ENCODE data around the gene ARID1A. TPM values are rescaled to one million over a fixed set of nuclear protein-coding genes. Genes with fewer than 3 reads are reported as not detected.

The ARID1A gene
- total and polyA plus RNA-seq, 9 of the 15 experiments (the other 6 are each of a cell fraction or from before 2014, with no cell fraction given): 8.3 to 88.3 (median 22.5) TPM

GRCh38 chr1:26692793-26693490 is 2.9 kb upstream of the ARID1A start (continued):
- TF ChIP-seq, protein P1, sequence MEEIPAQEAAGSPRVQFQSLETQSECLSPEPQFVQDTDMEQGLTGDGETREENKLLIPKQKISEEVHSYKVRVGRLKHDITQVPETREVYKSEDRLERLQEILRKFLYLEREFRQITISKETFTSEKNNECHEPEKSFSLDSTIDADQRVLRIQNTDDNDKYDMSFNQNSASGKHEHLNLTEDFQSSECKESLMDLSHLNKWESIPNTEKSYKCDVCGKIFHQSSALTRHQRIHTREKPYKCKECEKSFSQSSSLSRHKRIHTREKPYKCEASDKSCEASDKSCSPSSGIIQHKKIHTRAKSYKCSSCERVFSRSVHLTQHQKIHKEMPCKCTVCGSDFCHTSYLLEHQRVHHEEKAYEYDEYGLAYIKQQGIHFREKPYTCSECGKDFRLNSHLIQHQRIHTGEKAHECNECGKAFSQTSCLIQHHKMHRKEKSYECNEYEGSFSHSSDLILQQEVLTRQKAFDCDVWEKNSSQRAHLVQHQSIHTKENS (CRISPR knock-in tag; IDR thresholded peaks at IDR 0.05): no peak
- TF ChIP-seq, protein P2, sequence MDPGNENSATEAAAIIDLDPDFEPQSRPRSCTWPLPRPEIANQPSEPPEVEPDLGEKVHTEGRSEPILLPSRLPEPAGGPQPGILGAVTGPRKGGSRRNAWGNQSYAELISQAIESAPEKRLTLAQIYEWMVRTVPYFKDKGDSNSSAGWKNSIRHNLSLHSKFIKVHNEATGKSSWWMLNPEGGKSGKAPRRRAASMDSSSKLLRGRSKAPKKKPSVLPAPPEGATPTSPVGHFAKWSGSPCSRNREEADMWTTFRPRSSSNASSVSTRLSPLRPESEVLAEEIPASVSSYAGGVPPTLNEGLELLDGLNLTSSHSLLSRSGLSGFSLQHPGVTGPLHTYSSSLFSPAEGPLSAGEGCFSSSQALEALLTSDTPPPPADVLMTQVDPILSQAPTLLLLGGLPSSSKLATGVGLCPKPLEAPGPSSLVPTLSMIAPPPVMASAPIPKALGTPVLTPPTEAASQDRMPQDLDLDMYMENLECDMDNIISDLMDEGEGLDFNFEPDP (CRISPR knock-in tag; IDR thresholded peaks at IDR 0.05): no peak
- peak; percentile 67; the same call in 1 of the 2 replicates for TF ChIP-seq THAP12 (CRISPR knock-in tag; IDR thresholded peaks at IDR 0.05)
- TF ChIP-seq JUND (IDR thresholded peaks at IDR 0.05; ENCODE audit: borderline replicate concordance, low read depth, low read length): peak; percentile 86
- TF ChIP-seq JUND (tag; IDR thresholded peaks at IDR 0.05; ENCODE audit: borderline replicate concordance, low read depth, low read length): peak; percentile 62; the same call in 2 of the 3 replicates
- TF ChIP-seq FUS (optimal IDR thresholded peaks at IDR 0.05; ENCODE audit: low read depth, low read length): no peak
- TF ChIP-seq, protein P3, sequence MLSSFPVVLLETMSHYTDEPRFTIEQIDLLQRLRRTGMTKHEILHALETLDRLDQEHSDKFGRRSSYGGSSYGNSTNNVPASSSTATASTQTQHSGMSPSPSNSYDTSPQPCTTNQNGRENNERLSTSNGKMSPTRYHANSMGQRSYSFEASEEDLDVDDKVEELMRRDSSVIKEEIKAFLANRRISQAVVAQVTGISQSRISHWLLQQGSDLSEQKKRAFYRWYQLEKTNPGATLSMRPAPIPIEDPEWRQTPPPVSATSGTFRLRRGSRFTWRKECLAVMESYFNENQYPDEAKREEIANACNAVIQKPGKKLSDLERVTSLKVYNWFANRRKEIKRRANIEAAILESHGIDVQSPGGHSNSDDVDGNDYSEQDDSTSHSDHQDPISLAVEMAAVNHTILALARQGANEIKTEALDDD (IDR thresholded peaks at IDR 0.05): peak; percentile 78; the same call in 1 of the 2 replicates
- TF ChIP-seq ZNF146 (CRISPR knock-in tag; IDR thresholded peaks at IDR 0.05; ENCODE audit: unreplicated experiment): no peak
- TF ChIP-seq ARID1B (IDR thresholded peaks at IDR 0.05): peak; percentile 75
- TF ChIP-seq PHF20 (IDR thresholded peaks at IDR 0.05; ENCODE audit: partially characterized antibody): peak; percentile 58
- TF ChIP-seq ZBTB33 (CRISPR knock-in tag; IDR thresholded peaks at IDR 0.05): peak; percentile 28; the same call in 1 of the 2 replicates
- no peak for TF ChIP-seq GABPB2 (CRISPR knock-in tag; conservative IDR thresholded peaks at IDR 0.05)
- TF ChIP-seq NELFE (IDR thresholded peaks at IDR 0.05; ENCODE audit: insufficient read depth, insufficient read length): no peak
- 0 out of 2 replicates have a peak, but pooled peaks have one; percentile 18 for TF ChIP-seq LARP7 (IDR thresholded peaks at IDR 0.05)
- TF ChIP-seq RCOR1 (IDR thresholded peaks at IDR 0.05; ENCODE audit: borderline replicate concordance in 1 of 2, low read depth in 2 of 2, low read length in 2 of 2): peak; percentile 44 to 84; a peak in 2 of 4 replicates
- TF ChIP-seq TARDBP (IDR thresholded peaks at IDR 0.05): peak; percentile 55; the same call in 1 of the 2 replicates
- peak; percentile 81 for TF ChIP-seq VEZF1 (CRISPR knock-in tag; IDR thresholded peaks at IDR 0.05)
- no peak for TF ChIP-seq ZNF354B (CRISPR knock-in tag; IDR thresholded peaks at IDR 0.05)
- TF ChIP-seq NFXL1 (CRISPR knock-in tag; IDR thresholded peaks at IDR 0.05): no peak

All from K562 (cell line).